ENCODE measurements around the gene AGPAT3. TPM values are rescaled to one million over a fixed set of nuclear protein-coding genes. Genes with fewer than 3 reads are reported as not detected.

Gene AGPAT3
- total RNA-seq, 1 donor from 2014 or later, result 7.8 TPM

DNA sequence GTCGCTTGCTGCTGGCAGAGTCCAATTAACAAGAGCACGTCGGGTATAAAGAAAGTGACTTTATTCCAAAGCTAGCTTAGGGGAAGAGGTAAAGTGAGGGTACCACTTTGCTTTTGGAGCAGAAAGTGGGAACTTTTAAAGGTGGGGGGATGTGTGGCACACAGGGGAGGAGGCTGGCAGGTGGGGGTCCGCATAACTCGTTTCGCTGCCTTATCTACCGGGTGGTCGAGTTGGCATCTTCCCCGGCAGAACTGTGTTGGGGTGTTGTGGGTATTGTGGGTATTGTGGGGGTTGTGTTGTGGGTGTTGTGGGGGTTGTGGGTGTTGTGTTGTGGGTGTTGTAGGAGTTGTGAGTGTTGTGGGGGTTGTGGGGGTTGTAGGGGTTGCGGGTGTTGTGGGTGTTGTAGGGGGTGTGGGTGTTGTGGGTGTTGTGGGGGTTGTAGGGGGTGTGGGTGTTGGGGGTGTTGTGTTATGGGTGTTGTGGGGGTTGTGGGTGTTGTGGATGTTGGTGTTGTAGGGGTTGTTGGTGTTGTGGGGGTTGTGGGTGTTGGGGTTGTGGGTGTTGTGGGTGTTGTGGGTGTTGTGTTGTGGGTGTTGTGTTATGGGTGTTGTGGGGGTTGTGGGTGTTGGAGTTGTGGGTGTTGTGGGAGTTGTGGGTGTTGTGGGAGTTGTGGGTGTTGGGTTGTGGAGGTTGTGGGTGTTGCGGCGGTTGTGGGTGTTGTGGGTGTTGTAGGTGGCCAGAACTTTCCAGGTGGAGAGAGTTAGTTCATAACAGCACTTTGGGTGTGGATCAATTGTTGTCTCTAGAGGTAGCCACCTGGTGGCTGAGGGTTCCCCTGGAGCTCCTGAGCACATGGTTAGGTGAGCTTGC lies 52.7 kb downstream of the AGPAT3 start:
- Histone ChIP-seq H3K36me3 (no peaks in the 10 kb centered on the region), H3K79me2 (ENCODE audit: low read depth) (no peaks in the 10 kb centered on the region), H3K4me1 (peaks cover 25% of the 10 kb centered on the region), H3K27ac (no peak overlapping the region), H3K4me3 (no peak overlapping the region), H3K9ac (no peak overlapping the region), H3K9me3 (ENCODE audit: low read depth) (no peaks in the 10 kb centered on the region), H3K4me2 (no peak overlapping the region), H3F3A (ENCODE audit: low read depth) (peaks cover 16% of the 10 kb centered on the region), H2AFZ (replicated peaks) (no peak overlapping the region), H4K20me1 (ENCODE audit: low read depth) (peaks cover 7% of the 10 kb centered on the region), H3K27me3 (no peaks in the 10 kb centered on the region)
- Mint-ChIP-seq H3K4me3 (peak overlapping the region; percentile 38), H3K4me1 (peaks cover 48% of the 10 kb centered on the region), H3K36me3 (peaks cover 7% of the 10 kb centered on the region), H3K27me3 (ENCODE audit: insufficient read depth, low read depth) (peaks cover 12% of the 10 kb centered on the region), H3K27ac (no peak overlapping the region), H3K9me3 (peaks cover 4% of the 10 kb centered on the region)
- DNase-seq (ENCODE audit: low spot score), result no peak
- TF ChIP-seq EZH2phosphoT487 (IDR thresholded peaks at IDR 0.05) (no peak), EZH2 (IDR thresholded peaks at IDR 0.05) (no peak)
- TF ChIP-seq, protein P1, sequence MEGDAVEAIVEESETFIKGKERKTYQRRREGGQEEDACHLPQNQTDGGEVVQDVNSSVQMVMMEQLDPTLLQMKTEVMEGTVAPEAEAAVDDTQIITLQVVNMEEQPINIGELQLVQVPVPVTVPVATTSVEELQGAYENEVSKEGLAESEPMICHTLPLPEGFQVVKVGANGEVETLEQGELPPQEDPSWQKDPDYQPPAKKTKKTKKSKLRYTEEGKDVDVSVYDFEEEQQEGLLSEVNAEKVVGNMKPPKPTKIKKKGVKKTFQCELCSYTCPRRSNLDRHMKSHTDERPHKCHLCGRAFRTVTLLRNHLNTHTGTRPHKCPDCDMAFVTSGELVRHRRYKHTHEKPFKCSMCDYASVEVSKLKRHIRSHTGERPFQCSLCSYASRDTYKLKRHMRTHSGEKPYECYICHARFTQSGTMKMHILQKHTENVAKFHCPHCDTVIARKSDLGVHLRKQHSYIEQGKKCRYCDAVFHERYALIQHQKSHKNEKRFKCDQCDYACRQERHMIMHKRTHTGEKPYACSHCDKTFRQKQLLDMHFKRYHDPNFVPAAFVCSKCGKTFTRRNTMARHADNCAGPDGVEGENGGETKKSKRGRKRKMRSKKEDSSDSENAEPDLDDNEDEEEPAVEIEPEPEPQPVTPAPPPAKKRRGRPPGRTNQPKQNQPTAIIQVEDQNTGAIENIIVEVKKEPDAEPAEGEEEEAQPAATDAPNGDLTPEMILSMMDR (IDR thresholded peaks at IDR 0.05), result no peak

DNA sequence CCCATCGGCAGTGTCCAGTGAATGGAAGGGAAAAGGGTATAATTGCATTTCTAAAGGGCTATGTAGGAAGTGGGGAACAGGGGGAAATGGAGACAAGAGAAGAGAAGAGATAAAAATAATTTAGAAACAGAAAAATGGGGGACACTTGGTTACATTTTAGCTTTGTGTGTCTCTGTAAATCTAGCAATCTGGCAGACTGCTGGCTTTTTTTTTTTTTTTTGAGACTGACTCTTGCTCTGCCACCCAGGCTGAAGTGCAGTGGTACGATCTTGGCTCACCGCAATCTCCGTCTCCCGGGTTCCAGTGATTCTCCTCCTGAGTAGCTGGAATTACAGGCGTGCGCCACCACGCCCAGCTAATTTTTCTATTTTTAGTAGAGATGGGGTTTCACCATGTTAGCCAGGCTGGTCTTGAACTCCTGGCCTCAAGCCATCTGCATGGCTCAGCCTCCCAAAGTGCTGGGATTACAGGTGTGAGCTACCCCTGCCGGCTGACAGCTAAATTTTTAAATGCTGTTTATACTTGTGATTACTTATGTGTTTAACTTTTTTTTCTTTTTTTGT lies 53.4 kb downstream of the AGPAT3 start:
- Histone ChIP-seq H2AFZ (replicated peaks) (no peak overlapping the region), H3K4me2 (no peak overlapping the region), H3K27me3 (no peaks in the 10 kb centered on the region), H3K9ac (no peak overlapping the region), H3K4me3 (no peak overlapping the region), H3K9me3 (ENCODE audit: low read depth) (no peaks in the 10 kb centered on the region), H3K79me2 (ENCODE audit: low read depth) (no peaks in the 10 kb centered on the region), H3F3A (ENCODE audit: low read depth) (peaks cover 16% of the 10 kb centered on the region), H3K4me1 (peaks cover 25% of the 10 kb centered on the region), H3K36me3 (no peaks in the 10 kb centered on the region), H4K20me1 (ENCODE audit: low read depth) (peaks cover 7% of the 10 kb centered on the region), H3K27ac (no peak overlapping the region)
- Mint-ChIP-seq H3K4me3 (no peak overlapping the region), H3K27ac (no peak overlapping the region), H3K27me3 (ENCODE audit: insufficient read depth, low read depth) (peaks cover 11% of the 10 kb centered on the region), H3K4me1 (peaks cover 51% of the 10 kb centered on the region), H3K9me3 (peaks cover 4% of the 10 kb centered on the region), H3K36me3 (peaks cover 4% of the 10 kb centered on the region)
- DNase-seq (ENCODE audit: low spot score), result no peak
- TF ChIP-seq EZH2phosphoT487 (IDR thresholded peaks at IDR 0.05), result no peak
- TF ChIP-seq, protein P1 (IDR thresholded peaks at IDR 0.05), result no peak
- no peak for TF ChIP-seq EZH2 (IDR thresholded peaks at IDR 0.05)

DNA sequence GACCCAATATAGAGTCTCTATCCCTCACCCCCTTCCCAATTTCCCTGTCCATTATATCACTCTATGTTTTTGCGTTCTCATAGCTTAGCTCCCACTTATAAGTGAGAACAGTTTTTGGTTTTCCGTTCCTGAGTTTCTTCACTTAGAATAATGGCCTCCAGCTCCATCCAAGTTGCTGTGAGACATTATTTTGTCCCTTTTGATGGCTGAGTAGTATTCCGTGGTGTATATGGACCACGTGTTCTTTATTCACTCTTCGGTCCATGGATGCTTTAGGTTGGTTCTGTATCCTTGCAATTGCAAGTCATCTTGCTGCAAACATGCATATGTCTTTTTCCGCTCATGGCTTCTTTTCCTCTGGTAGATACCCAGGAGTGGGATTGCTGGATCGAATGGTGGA lies 54.3 kb downstream of the AGPAT3 start:
- Histone ChIP-seq H3K4me2 (no peak overlapping the region), H3K36me3 (no peaks in the 10 kb centered on the region), H3K27ac (no peak overlapping the region), H3K79me2 (ENCODE audit: low read depth) (no peaks in the 10 kb centered on the region), H3K4me3 (no peak overlapping the region), H3K9me3 (ENCODE audit: low read depth) (no peaks in the 10 kb centered on the region), H2AFZ (replicated peaks) (no peak overlapping the region), H3K9ac (no peak overlapping the region), H4K20me1 (ENCODE audit: low read depth) (peaks cover 7% of the 10 kb centered on the region), H3K27me3 (no peaks in the 10 kb centered on the region), H3F3A (ENCODE audit: low read depth) (peaks cover 16% of the 10 kb centered on the region), H3K4me1 (peaks cover 25% of the 10 kb centered on the region)
- Mint-ChIP-seq H3K27ac (no peak overlapping the region), H3K9me3 (no peaks in the 10 kb centered on the region), H3K4me1 (peaks cover 52% of the 10 kb centered on the region), H3K36me3 (no peaks in the 10 kb centered on the region), H3K4me3 (no peak overlapping the region), H3K27me3 (ENCODE audit: insufficient read depth, low read depth) (peaks cover 8% of the 10 kb centered on the region)
- TF ChIP-seq EZH2 (IDR thresholded peaks at IDR 0.05) (no peak), EZH2phosphoT487 (IDR thresholded peaks at IDR 0.05) (no peak)
- TF ChIP-seq, protein P1 (IDR thresholded peaks at IDR 0.05), result no peak
- no peak for DNase-seq (ENCODE audit: low spot score)
